ENCODE results near the gene CHCHD3.
"Not testable (repeated sequence)": the region's sequence is repeated elsewhere in the genome, so short reads cannot be mapped to it uniquely, and the experiment has no call there.

Gene CHCHD3

DNA sequence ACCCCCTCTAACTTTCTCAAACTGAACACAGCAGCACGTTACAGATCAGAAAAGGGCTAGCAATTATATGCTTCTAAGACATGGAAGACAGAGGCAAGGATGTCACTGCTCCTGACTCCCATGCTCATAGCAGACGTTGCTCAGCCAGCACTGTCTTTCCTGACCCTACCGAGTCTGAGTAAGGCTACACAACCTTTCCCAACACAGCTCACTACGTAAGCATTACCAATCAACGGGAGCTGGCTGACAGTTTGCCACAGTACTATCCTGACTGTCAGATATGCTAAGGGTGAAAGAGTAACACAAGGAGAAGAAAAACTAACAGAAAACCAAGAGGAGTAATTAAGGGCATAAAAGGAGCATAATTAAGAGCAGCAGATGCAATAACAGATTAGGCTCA is 171.2 kb downstream of the CHCHD3 start:
- in situ Hi-C loops (cut with MboI; ENCODE audit: low sequenced_read_pairs) = no loop called here

DNA sequence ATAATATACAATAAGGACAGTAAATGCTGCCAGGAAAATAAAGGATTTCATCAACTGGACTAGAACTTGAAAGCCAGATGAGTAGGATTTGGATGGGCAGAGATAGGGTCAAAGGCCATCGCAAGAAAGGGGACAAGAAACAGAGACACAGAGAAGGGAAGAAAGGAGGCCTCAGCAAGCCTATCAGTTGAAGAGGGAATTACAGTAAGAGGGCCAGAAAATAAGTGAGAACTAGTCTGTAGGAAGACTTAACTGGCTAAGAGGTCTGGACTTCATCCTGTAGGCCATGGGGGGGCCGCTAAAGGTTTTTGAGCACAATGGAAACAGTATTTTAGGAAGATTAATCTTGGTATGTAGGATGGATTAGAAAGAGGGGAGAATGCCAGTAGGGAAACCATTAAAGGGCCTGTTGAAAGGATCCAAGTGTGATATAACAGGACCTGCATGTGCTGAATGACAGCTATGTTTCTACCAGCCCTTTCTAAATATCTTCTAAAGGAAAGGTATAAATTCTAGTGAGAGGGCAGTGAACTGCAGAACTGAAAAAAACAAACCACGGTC is 174.4 kb downstream of the CHCHD3 start:
- in situ Hi-C loops (cut with MboI; ENCODE audit: low sequenced_read_pairs) = no loop called here

DNA sequence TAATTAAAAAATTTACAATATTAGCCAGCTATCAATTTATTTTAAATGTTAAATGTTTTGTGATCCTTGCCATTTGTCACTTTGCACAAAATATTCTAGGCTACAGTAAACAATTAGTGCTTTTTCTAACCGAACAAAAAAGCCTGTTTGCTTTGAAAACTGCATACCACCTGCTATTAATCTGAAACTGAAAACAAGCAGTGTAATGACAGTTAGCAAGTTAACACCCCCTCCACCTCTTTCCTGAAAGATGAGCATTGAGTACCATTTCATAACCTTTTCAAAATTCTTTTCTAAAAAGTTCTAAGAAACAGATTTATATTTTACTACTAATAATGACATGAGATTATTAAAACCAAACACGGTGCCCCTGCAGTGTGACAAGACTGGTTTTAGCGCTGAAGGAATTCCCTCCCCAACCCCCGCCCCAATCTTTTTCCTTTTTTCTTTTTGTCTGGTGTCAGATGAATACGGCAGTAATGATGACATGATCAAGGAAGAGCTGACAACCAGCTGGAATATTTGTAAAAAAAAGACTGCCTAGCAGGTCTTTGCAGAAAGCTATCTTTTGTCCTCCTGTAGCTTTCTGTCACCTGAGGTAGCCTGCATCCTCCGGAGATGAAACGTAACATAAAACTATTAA is 175.6 kb downstream of the CHCHD3 start:
- in situ Hi-C loops (cut with MboI; ENCODE audit: low sequenced_read_pairs) = no loop called here

DNA sequence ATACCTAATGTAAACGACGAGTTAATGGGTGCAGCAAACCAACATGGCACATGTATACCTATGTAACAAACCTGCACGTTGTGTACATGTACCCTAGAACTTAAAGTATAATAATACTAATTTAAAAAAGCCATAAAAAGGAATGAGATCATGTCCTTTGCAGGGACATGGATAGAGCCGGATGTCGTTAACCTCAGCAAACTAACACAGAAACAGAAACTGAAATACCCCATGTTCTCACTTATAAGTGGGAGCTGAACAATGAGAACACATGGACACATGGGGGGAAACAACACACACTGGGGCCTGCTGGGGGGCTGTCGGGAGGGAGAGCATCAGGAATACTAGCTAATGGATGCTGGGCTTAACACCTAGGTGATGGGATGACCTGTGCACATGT is 176.8 kb downstream of the CHCHD3 start:
- in situ Hi-C loops (cut with MboI; ENCODE audit: low sequenced_read_pairs) = not testable (repeated sequence)

DNA sequence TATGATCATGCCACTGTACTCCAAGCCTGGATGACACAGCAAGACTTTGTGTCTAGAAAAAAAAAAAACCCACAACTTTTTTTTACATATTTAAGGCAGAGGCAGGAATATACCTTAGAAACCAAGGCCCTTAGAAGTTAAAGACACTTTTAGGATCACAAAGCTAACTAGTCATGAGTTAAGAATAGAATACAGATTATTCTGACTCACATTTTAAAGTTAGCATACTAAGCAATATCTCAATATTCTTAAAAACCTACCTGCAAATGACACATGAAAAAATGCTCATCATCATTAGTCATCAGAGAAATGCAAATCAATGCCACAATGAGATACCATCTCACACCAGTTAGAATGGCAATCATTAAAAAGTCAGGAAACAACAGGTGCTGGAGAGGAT is 177.7 kb downstream of the CHCHD3 start:
- in situ Hi-C loops (cut with MboI; ENCODE audit: low sequenced_read_pairs) = no loop called here

DNA sequence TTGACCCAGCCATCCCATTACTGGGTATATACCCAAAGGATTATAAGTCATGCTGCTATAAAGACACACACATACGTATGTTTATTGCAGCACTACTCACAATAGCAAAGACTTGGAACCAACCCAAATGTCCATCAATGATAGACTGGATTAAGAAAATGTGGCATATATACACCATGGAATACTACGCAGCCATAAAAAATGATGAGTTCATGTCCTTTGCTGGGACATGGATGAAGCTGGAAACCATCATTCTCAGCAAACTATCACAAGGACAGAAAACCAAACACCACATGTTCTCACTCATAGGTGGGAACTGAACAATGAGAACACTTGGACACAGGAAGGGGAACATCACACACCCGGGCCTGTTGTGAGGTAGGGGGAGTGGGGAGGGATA is 179.6 kb downstream of the CHCHD3 start:
- in situ Hi-C loops (cut with MboI; ENCODE audit: low sequenced_read_pairs) = not testable (repeated sequence)

DNA sequence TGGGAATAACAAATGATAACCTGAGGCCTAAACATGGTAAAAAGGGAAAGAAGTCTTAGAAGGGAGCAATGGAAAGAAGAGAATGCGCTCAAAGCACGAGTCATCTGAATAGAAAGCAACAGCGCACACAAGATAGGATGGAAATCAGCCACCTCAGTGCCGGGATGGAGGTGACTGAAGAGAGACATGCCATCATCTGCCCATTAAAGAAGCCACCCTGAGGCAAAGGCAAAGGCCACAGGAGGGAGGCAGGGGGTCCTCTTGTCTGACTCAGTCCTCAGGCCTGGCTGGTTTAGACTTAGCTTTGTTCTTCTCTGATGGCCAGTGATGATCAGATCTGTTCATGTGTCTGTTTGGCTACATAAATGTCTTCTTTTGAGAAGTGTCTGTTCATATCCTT is 180.6 kb downstream of the CHCHD3 start:
- in situ Hi-C loops (cut with MboI; ENCODE audit: low sequenced_read_pairs) = no loop called here

DNA sequence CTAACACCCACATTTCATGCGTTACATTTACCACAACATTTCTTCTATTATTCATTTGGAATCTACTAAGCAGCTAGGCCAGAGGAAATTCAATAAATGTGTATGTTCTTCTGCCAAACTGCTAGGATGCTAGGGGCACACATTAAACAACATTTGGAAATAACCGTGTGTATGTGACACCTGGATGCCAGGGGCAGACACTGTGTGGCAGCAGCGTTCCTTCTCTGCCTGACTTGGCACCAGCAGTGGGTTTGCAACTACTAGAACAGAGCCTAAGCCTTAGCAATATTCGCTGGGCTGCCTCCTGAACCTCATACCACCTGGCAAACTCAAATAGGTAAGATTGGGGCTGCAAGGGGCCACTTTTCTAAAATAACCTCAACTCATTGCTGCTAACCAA is 182.1 kb downstream of the CHCHD3 start:
- in situ Hi-C loops (cut with MboI; ENCODE audit: low sequenced_read_pairs) = no loop called here

DNA sequence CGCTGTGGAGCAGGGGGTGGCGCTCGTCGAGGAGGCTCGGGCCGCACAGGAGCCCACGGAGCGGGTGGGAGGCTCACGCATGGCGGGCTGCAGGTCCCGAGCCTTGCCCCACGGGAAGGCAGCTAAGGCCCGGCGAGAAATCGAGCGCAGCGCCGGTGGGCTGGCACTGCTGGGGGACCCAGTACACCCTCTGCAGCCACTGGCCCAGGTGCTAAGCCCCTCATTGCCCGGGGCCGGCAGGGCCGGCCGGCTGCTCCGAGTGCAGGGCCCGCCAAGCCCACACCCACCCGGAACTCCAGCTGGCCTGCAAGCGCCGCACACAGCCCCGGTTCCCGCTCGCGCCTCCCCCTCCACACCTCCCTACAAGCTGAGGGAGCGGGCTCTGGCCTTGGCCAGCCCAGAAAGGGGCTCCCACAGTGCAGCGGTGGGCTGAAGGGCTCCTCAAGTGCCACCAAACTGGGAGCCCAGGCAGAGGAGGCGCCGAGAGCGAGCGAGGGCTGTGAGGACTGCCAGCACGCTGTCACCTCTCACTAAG is 183.2 kb downstream of the CHCHD3 start:
- in situ Hi-C loops (cut with MboI; ENCODE audit: low sequenced_read_pairs) = not testable (repeated sequence)

DNA sequence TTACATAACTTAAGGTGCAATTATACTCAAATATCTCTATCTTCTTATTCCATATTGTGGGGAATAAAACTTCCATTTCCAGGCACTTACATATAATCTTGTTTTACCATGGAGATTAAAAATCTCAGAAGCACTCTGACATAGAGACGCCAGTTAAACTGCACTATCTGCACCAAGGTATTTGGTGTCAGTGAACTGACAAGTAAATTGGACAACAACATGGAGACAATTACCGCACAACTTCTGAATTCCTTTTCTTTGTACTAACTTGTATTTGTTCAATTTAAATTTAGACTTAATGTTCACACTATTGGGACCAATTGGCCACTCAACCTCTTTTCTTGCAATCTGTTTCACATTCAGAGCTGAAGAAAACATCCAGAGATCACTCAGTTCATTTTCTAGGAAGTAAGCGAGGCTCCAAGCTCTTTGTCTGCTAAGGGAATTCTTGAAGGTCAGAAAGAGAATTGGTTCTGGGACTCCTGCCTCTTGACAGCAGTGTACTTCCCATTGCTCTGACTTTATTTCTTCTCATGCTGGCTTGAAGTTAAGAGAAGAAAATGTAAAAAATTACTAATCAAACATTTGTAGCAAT is 184.7 kb downstream of the CHCHD3 start:
- in situ Hi-C loops (cut with MboI; ENCODE audit: low sequenced_read_pairs) = no loop called here

DNA sequence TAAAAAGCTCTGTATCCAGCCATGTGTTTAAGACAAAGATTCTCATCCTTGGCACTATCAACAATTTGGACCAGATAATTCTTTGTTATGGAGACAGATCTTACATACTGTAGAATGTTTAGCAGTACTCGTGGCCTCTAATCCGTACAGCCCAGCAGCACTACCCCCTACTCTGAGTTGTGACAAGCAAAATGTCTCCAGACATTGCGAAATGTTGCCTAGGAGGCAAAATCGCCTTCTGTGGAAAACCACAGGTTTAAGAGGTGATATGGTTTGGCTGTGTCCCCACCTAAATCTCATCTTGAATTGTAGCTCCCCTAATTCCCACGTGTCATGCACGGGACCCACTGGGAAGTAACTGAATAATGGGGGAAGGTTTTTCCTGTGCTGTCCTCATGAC is 186.7 kb downstream of the CHCHD3 start:
- in situ Hi-C loops (cut with MboI; ENCODE audit: low sequenced_read_pairs) = no loop called here

DNA sequence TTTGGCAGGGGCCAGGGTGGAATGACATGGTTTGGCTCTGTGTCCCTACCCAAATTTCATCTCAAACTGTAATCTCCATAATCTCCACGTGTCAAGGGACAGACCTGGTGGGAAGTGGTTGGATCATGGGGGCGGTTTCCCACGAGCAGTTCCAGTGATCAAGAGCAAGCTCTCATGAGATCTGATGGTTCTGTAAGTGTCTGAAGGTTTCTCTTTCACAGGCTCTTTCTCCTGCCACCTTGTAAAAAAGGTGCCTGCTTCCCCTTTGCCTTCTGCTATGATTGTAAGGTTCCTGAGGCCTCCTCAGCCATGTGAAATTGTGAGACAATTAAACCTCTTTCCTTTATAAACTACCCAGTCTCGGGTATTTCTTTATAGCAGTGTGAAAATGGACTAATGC is 188.3 kb downstream of the CHCHD3 start:
- in situ Hi-C loops (cut with MboI; ENCODE audit: low sequenced_read_pairs) = no loop called here

DNA sequence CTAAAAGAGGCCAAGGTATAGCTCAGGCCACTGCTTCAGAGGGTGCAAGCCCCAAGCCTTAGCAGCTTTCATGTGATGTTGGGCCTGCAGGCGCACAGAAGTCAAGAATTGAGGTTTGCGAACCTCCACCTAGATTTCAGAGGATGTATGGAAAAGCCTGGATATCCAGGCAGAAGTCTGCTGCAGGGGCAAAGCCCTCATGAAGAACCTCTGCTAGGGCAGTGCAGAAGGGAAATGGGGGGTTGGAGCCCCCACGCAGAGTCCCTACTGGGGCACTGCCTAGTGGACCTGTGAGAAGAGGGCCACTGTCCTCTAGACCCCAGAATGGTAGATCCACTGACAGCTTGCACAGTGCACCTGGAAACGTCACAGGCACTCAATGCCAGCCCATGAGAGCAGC is 189.1 kb downstream of the CHCHD3 start:
- in situ Hi-C loops (cut with MboI; ENCODE audit: low sequenced_read_pairs) = not testable (repeated sequence)

DNA sequence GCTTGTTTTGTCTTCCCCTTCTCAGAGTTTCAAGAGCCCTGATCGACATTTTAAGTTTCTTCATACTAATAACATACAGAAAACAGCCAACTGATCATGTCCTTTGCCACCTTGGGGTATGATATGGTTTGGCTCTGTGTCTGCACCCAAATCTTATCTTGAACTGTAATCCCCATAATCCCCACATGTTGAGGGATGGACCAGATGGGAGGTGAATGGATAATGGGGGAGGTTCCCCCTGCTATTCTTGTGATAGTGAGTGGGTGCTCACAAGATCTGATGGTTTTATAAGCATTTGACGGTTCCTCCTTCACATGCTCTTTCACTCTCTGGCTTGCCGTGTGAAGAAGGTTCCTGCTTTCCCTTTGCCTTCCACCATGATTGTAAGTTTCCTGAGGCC is 190.3 kb downstream of the CHCHD3 start:
- in situ Hi-C loops (cut with MboI; ENCODE audit: low sequenced_read_pairs) = no loop called here

DNA sequence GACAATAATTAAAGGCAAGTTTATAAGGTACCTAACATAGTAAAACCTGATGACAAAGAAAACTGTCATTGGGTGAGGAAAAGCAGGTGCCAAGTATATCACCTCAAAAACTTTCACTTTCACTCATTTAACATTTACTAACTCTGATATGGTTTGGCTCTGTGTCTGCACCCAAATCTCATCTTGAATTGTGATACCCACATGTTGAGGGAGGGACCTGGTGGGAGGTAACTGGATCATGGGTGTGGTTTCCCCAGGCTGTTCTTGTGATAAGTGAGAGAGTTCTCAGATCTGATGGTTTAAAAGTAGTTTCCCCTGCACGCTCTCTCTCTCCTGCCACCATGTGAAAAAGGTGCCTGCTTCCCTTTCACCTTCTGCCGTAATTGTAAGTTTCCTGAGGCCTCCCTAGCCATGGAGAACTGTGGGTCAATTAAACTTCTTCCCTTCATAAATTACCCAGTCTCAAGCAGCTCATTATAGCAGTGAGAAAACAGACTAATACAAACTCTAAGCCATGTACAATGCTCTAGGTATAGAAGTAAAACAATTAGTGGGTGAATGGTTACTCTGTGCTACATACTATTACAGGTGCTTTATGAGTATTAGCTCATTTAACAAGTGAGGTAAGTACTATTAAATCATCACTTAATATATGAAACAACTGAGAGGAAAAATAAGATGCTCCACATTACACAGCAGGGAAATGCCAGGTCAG is 199.0 kb downstream of the CHCHD3 start:
- in situ Hi-C loops (cut with MboI; ENCODE audit: low sequenced_read_pairs) = no loop called here

DNA sequence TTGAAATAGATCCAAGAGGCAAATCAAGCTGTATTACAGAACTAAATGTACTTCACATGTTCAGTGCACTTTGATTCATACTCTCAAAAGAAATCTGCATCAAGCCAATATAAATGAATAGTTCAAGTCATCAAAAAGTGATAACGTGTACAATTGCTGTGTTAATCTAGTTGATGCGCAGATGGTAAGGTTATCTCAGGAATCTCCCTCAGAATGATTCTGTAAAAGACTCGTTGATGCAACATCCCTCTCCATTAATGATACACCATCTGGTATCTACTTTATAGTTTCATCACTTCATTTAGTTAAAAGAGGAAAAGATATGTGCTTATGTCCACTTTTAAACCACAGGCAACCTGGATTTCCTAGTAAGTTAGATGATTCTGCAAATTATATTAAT is 200.6 kb downstream of the CHCHD3 start:
- in situ Hi-C loops (cut with MboI; ENCODE audit: low sequenced_read_pairs) = no loop called here

DNA sequence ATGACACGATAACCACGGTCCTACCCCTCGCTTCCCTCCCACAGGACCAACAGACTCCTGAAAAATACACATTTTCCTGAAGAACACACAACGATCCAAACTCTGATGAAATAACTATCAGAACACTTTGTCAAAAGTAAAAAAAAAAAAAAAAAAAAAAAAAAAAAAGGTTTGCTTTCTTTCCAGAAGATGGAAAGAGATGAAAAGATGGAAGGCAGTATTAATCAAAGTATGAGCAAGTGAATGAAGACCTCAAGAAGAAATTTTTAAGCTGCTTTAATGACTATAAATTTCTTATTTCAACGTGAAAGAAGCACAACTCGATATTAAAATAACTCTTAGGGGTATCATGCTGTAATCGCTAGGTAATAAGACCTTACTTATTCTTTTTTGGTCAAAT is 202.3 kb downstream of the CHCHD3 start:
- in situ Hi-C loops (cut with MboI; ENCODE audit: low sequenced_read_pairs) = no loop called here

DNA sequence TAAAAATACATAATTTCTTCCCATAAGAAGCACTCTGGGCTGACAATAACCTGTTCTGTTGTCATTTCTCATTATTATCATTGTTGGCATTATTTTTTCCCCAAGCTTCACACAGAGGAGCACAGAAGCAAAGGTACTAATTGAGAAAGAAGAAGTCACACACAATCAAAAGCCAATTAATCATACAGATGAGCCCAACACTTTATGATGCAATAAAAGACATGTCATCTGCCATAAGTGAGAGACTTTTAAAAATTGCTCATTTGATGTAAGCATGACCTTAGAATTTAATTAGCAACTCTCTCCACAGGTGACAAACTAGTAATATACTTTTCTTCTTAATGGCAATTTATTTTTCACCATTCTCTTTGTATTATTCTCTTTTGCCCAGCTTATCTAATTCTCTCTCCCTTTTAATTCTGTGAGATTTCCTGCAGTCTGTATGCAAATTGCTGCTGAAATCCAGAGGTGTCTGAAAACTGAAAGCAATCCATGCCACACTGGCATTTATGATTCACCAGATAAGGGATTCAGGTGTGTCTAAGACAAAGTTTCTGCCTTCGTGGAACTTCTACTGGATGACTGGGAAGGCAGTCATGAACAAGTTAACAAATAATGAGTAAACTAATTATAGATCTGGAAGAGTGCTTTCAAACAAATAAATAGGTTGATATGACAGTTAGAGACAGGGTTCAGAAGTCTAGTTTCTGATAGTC is 203.5 kb downstream of the CHCHD3 start:
- in situ Hi-C loops (cut with MboI; ENCODE audit: low sequenced_read_pairs) = no loop called here

DNA sequence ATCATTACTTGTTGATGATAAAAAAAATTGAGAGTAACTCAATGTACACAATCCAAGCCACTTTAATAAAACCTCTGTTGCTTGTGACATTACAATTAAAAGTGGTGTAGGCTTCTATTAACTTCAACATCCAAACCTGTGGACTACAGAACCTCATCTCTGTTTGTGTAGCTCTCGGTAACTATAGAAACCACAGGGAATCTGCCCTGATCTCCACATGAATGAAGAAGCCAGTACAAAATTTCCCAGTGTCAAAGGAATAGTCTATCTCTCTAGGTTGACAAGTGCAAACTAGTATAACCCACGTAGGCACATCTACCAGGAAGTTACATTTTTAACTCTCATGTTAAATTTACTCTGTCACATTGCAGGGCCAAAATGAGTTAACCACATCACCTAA is 204.3 kb downstream of the CHCHD3 start:
- in situ Hi-C loops (cut with MboI; ENCODE audit: low sequenced_read_pairs) = no loop called here

DNA sequence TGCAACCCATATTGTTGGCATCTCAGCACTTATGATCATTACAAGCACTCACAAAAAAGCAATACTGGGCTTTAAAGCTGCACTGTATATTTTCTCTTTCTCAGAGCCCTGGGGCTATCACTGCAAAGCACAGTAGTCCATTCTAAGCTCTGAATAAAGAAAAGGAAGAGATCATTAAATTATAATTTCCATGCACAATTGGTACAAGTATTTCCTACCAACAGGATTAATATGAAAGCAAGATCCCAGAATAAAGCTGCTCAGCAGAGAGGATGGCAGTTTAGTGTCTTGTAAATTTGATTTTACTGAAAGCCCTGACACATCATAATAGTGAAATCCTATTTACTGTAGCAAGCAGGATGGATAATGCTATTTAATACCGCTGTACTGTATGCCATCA is 205.3 kb downstream of the CHCHD3 start:
- in situ Hi-C loops (cut with MboI; ENCODE audit: low sequenced_read_pairs) = no loop called here

DNA sequence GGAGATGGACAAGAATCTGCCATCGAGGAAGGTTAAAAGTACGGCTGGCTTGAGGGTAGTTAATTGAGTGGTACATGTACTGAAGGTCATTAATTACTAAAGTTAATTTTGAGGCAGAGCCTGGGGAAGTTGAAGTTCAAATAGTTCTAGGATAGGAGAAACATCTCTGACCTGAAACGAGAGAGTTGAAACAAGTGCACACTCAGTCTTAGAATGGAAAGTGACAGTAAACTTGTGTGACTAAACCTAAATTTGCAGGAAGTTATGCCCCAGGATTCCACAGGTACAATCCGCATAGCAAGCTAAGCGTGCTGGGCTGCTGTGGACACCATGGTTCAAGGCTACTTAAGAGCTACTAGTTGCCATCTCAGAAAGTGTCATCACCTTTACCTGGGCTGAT is 209.9 kb downstream of the CHCHD3 start:
- in situ Hi-C loops (cut with MboI; ENCODE audit: low sequenced_read_pairs) = no loop called here
